HEK293 (cell line): ENCODE data around the gene FILIP1.

Experiments used
- KLF16 ChIP-seq: fragments of 450-650 bp; formaldehyde crosslinking; IDR thresholded peaks from 2 replicates; pipeline ENCODE4 v1.5.1; 2017; ENCODE audit warnings: missing biosample characterization, missing genetic modification characterization
- MYNN ChIP-seq: fragments of 450-650 bp; formaldehyde crosslinking; IDR thresholded peaks from 2 replicates; pipeline ENCODE4 v1.5.1; 2016; ENCODE audit warnings: missing biosample characterization, missing genetic modification characterization, borderline replicate concordance
- TCF7L2 ChIP-seq: IDR thresholded peaks from 2 replicates; pipeline ENCODE4 v1.6.1; 2011; ENCODE audit warnings: low read depth, mild to moderate bottlenecking, inconsistent platforms, low read length, moderate library complexity, borderline replicate concordance
- ZEB2 ChIP-seq: fragments of 450-650 bp; formaldehyde crosslinking; IDR thresholded peaks from 2 replicates; pipeline ENCODE4 v1.5.1; 2016; ENCODE audit warnings: missing biosample characterization, missing genetic modification characterization
- ZNF24 ChIP-seq: fragments of 450-650 bp; formaldehyde crosslinking; IDR thresholded peaks from 2 replicates; pipeline ENCODE4 v1.5.1; 2016; ENCODE audit warnings: missing biosample characterization, missing genetic modification characterization
- ZNF707 ChIP-seq: fragments of 450-650 bp; formaldehyde crosslinking; IDR thresholded peaks from 2 replicates; pipeline ENCODE4 v1.5.1; 2016; ENCODE audit warnings: missing biosample characterization, missing genetic modification characterization
- TF ChIP-seq, protein P1 (sequence below): fragments of 450-650 bp; formaldehyde crosslinking; IDR thresholded peaks from 2 replicates; pipeline ENCODE4 v1.5.1; 2016; ENCODE audit warnings: missing biosample characterization, missing genetic modification characterization
- TF ChIP-seq, protein P2 (sequence below): fragments of 450-650 bp; IDR thresholded peaks from 2 replicates; pipeline ENCODE4 v1.5.1; 2018; ENCODE audit warnings: missing biosample characterization, missing genetic modification characterization
- TF ChIP-seq, protein P3 (sequence below): fragments of 450-650 bp; formaldehyde crosslinking; IDR thresholded peaks from 2 replicates; pipeline ENCODE4 v1.5.1; 2016; ENCODE audit warnings: missing biosample characterization, missing genetic modification characterization
- TF ChIP-seq, protein P4 (sequence below): fragments of 450-650 bp; formaldehyde crosslinking; IDR thresholded peaks from 2 replicates; pipeline ENCODE4 v1.5.1; 2016; ENCODE audit warnings: missing biosample characterization, missing genetic modification characterization

DNA sequence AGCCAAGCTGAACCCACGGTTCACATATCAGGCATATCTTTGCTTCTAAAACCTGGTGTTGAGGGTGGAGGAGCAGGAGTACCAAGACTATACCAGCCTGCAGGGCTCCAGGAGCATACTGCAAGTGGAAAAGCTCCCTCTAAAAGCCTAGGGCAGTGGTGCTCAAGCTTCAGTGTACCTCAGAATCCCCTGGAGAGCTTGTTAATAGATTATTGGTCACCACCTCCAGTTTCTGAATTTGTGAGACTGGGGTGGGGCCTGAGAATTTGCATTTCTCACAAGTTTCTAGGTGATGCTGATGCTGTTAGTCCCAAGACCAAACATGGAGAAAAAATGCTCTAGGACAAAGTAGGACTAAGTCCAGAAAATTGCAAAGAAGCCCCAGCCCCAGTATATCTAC, 65.4 kb downstream of the FILIP1 start:
- no peak for TF ChIP-seq ZNF24 (tag by site-specific recombination)
- no peak for TF ChIP-seq TCF7L2
- TF ChIP-seq, protein P1, sequence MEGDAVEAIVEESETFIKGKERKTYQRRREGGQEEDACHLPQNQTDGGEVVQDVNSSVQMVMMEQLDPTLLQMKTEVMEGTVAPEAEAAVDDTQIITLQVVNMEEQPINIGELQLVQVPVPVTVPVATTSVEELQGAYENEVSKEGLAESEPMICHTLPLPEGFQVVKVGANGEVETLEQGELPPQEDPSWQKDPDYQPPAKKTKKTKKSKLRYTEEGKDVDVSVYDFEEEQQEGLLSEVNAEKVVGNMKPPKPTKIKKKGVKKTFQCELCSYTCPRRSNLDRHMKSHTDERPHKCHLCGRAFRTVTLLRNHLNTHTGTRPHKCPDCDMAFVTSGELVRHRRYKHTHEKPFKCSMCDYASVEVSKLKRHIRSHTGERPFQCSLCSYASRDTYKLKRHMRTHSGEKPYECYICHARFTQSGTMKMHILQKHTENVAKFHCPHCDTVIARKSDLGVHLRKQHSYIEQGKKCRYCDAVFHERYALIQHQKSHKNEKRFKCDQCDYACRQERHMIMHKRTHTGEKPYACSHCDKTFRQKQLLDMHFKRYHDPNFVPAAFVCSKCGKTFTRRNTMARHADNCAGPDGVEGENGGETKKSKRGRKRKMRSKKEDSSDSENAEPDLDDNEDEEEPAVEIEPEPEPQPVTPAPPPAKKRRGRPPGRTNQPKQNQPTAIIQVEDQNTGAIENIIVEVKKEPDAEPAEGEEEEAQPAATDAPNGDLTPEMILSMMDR: no peak
- TF ChIP-seq, protein P2, sequence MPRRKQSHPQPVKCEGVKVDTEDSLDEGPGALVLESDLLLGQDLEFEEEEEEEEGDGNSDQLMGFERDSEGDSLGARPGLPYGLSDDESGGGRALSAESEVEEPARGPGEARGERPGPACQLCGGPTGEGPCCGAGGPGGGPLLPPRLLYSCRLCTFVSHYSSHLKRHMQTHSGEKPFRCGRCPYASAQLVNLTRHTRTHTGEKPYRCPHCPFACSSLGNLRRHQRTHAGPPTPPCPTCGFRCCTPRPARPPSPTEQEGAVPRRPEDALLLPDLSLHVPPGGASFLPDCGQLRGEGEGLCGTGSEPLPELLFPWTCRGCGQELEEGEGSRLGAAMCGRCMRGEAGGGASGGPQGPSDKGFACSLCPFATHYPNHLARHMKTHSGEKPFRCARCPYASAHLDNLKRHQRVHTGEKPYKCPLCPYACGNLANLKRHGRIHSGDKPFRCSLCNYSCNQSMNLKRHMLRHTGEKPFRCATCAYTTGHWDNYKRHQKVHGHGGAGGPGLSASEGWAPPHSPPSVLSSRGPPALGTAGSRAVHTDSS (tag by site-specific recombination): no peak
- TF ChIP-seq, protein P3, sequence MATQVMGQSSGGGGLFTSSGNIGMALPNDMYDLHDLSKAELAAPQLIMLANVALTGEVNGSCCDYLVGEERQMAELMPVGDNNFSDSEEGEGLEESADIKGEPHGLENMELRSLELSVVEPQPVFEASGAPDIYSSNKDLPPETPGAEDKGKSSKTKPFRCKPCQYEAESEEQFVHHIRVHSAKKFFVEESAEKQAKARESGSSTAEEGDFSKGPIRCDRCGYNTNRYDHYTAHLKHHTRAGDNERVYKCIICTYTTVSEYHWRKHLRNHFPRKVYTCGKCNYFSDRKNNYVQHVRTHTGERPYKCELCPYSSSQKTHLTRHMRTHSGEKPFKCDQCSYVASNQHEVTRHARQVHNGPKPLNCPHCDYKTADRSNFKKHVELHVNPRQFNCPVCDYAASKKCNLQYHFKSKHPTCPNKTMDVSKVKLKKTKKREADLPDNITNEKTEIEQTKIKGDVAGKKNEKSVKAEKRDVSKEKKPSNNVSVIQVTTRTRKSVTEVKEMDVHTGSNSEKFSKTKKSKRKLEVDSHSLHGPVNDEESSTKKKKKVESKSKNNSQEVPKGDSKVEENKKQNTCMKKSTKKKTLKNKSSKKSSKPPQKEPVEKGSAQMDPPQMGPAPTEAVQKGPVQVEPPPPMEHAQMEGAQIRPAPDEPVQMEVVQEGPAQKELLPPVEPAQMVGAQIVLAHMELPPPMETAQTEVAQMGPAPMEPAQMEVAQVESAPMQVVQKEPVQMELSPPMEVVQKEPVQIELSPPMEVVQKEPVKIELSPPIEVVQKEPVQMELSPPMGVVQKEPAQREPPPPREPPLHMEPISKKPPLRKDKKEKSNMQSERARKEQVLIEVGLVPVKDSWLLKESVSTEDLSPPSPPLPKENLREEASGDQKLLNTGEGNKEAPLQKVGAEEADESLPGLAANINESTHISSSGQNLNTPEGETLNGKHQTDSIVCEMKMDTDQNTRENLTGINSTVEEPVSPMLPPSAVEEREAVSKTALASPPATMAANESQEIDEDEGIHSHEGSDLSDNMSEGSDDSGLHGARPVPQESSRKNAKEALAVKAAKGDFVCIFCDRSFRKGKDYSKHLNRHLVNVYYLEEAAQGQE (tag by site-specific recombination): no peak
- TF ChIP-seq, protein P4, sequence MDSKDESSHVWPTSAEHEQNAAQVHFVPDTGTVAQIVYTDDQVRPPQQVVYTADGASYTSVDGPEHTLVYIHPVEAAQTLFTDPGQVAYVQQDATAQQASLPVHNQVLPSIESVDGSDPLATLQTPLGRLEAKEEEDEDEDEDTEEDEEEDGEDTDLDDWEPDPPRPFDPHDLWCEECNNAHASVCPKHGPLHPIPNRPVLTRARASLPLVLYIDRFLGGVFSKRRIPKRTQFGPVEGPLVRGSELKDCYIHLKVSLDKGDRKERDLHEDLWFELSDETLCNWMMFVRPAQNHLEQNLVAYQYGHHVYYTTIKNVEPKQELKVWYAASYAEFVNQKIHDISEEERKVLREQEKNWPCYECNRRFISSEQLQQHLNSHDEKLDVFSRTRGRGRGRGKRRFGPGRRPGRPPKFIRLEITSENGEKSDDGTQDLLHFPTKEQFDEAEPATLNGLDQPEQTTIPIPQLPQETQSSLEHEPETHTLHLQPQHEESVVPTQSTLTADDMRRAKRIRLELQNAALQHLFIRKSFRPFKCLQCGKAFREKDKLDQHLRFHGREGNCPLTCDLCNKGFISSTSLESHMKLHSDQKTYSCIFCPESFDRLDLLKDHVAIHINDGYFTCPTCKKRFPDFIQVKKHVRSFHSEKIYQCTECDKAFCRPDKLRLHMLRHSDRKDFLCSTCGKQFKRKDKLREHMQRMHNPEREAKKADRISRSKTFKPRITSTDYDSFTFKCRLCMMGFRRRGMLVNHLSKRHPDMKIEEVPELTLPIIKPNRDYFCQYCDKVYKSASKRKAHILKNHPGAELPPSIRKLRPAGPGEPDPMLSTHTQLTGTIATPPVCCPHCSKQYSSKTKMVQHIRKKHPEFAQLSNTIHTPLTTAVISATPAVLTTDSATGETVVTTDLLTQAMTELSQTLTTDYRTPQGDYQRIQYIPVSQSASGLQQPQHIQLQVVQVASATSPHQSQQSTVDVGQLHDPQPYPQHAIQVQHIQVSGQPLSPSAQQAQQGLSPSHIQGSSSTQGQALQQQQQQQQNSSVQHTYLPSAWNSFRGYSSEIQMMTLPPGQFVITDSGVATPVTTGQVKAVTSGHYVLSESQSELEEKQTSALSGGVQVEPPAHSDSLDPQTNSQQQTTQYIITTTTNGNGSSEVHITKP: no peak
- TF ChIP-seq ZEB2: no peak
- no peak for TF ChIP-seq MYNN (tag by site-specific recombination)
- TF ChIP-seq ZNF707 (tag by site-specific recombination): no peak
- TF ChIP-seq KLF16 (tag by site-specific recombination): no peak
